GM23338 (cell line): ENCODE measurements around the gene PARP1. TPM values are rescaled to one million over a fixed set of nuclear protein-coding genes. Genes with fewer than 3 reads are reported as not detected.

Experiments
- ATAC-seq: fragments of 200-7000 bp; cut with Tn5 transposase; 3 replicates; pipeline ENCODE4 v1.9.1; 2020
- DNase-seq: peaks from one replicate; pipeline ENCODE4 v3.0.0-alpha.2; 2015; ENCODE audit warnings: low spot score
- H2AFZ ChIP-seq: fragments of 200-600 bp; sonication (generic); 2 replicates; pipeline ENCODE4 v1.8.0; 2016; ENCODE audit warnings: antibody characterized with exemption, mild to moderate bottlenecking, moderate library complexity
- H3F3A ChIP-seq: fragments of 200-600 bp; sonication (generic); replicated peaks from 2 replicates; pipeline ENCODE4 v1.8.0; 2017; ENCODE audit warnings: antibody characterized with exemption, mixed run types, low read depth
- H3K27ac ChIP-seq: fragments of 200-600 bp; sonication (generic); 2 replicates; pipeline ENCODE4 v1.6.1; 2016; ENCODE audit warnings: low read depth
- H3K27me3 ChIP-seq: fragments of 200-600 bp; sonication (generic); 2 replicates; pipeline ENCODE4 v1.8.0; 2016; ENCODE audit warnings: mild to moderate bottlenecking, mixed run types, moderate library complexity; ENCODE audit not compliant: insufficient read depth
- H3K36me3 ChIP-seq: fragments of 200-600 bp; sonication (generic); 2 replicates; pipeline ENCODE4 v1.8.0; 2016; ENCODE audit warnings: mild to moderate bottlenecking; ENCODE audit not compliant: insufficient read depth
- H3K4me1 ChIP-seq: fragments of 200-600 bp; sonication (generic); 2 replicates; pipeline ENCODE4 v1.8.0; 2016; ENCODE audit warnings: mild to moderate bottlenecking, moderate library complexity; ENCODE audit not compliant: insufficient read depth
- H3K4me2 ChIP-seq: fragments of 200-600 bp; sonication (generic); 2 replicates; pipeline ENCODE4 v1.7.1; 2017; ENCODE audit warnings: mixed run types
- H3K4me3 ChIP-seq: fragments of 200-600 bp; sonication (generic); 2 replicates; pipeline ENCODE4 v1.6.1; 2016; ENCODE audit warnings: mixed run types
- H3K79me2 ChIP-seq: fragments of 200-600 bp; sonication (generic); replicated peaks from 2 replicates; pipeline ENCODE4 v1.8.0; 2017; ENCODE audit warnings: mild to moderate bottlenecking; ENCODE audit not compliant: insufficient read depth
- H3K9me2 ChIP-seq: fragments of 200-600 bp; sonication (generic); 2 replicates; pipeline ENCODE4 v1.8.0; 2017; ENCODE audit not compliant: insufficient read depth
- H4K20me1 ChIP-seq: fragments of 200-600 bp; sonication (generic); replicated peaks from 2 replicates; pipeline ENCODE4 v1.8.0; 2017; ENCODE audit warnings: mild to moderate bottlenecking; ENCODE audit not compliant: insufficient read depth
- H3K27ac Mint-ChIP-seq: 2 replicates; pipeline ENCODE4 v1.8.0; 2020; ENCODE audit warnings: inconsistent platforms, mild to moderate bottlenecking, moderate library complexity, mixed read lengths
- H3K27me3 Mint-ChIP-seq: 3 replicates; pipeline ENCODE4 v1.8.0; 2022; ENCODE audit warnings: low read depth, mild to moderate bottlenecking, moderate library complexity, mixed read lengths, inconsistent platforms; ENCODE audit not compliant: insufficient read depth, poor library complexity
- H3K36me3 Mint-ChIP-seq: 3 replicates; pipeline ENCODE4 v1.8.0; 2021; ENCODE audit warnings: low read depth, mild to moderate bottlenecking, inconsistent platforms, moderate library complexity, mixed read lengths
- H3K4me1 Mint-ChIP-seq: 3 replicates; pipeline ENCODE4 v1.8.0; 2020; ENCODE audit warnings: mild to moderate bottlenecking, inconsistent platforms, mixed read lengths
- H3K4me3 Mint-ChIP-seq: 3 replicates; pipeline ENCODE4 v1.8.0; 2021; ENCODE audit warnings: moderate library complexity, mild to moderate bottlenecking, inconsistent platforms, mixed read lengths
- H3K9me3 Mint-ChIP-seq: 3 replicates; pipeline ENCODE4 v1.8.0; 2020; ENCODE audit warnings: moderate library complexity, mild to moderate bottlenecking, inconsistent platforms, mixed read lengths
- CREB1 ChIP-seq: fragments of 250-450 bp; sonication (Bioruptor Pico); IDR thresholded peaks from 2 replicates; pipeline ENCODE4 v1.5.0; 2020; ENCODE audit warnings: low read depth, mild to moderate bottlenecking, moderate library complexity
- EZH2 ChIP-seq: fragments of 200-600 bp; sonication (generic); IDR thresholded peaks from one replicate; pipeline ENCODE4 v1.8.0; 2017; ENCODE audit warnings: antibody characterized with exemption, mild to moderate bottlenecking, low read depth; ENCODE audit not compliant: unreplicated experiment
- EZH2phosphoT487 ChIP-seq: fragments of 200-600 bp; sonication (generic); IDR thresholded peaks from one replicate; pipeline ENCODE4 v1.8.1; 2018; ENCODE audit warnings: antibody characterized with exemption; ENCODE audit not compliant: unreplicated experiment
- JUNB ChIP-seq: IDR thresholded peaks from one replicate; pipeline ENCODE4 v1.6.1; 2016; ENCODE audit warnings: antibody characterized with exemption; ENCODE audit not compliant: unreplicated experiment
- NANOG ChIP-seq: IDR thresholded peaks from 2 replicates; pipeline ENCODE4 v1.6.1; 2016; ENCODE audit warnings: antibody characterized with exemption, borderline replicate concordance
- REST ChIP-seq: IDR thresholded peaks from one replicate; pipeline ENCODE4 v1.6.1; 2018; ENCODE audit warnings: antibody characterized with exemption; ENCODE audit not compliant: unreplicated experiment
- ZNF114 ChIP-seq: fragments of 250-450 bp; sonication (Bioruptor Pico); IDR thresholded peaks from 2 replicates; pipeline ENCODE4 v1.5.0; 2020; ENCODE audit warnings: mild to moderate bottlenecking, moderate library complexity
- ZNF462 ChIP-seq: fragments of 250-450 bp; sonication (Bioruptor Pico); IDR thresholded peaks from 2 replicates; pipeline ENCODE4 v1.5.0; 2020; ENCODE audit warnings: mild to moderate bottlenecking, moderate library complexity
- polyA plus RNA-seq: library from polyadenylated mRNA; unstranded; fragments of >200 nt; fragmentation: Nextera tagmentation; extraction: Ambion mirVana; gene quantifications from 2 replicates; pipeline ENCODE4 v1.2.1, GENCODE V29; 2016
- total RNA-seq: library from RNA; depleted of rRNA; stranded (reverse); fragments of >200 nt; shearing (Covaris generic); gene quantifications from 2 replicates; pipeline ENCODE4 v1.2.3, GENCODE V29; 2014

PARP1 gene
- total and polyA plus RNA-seq, 2 experiments from 2014 or later = 877 to 1,082 TPM

DNA sequence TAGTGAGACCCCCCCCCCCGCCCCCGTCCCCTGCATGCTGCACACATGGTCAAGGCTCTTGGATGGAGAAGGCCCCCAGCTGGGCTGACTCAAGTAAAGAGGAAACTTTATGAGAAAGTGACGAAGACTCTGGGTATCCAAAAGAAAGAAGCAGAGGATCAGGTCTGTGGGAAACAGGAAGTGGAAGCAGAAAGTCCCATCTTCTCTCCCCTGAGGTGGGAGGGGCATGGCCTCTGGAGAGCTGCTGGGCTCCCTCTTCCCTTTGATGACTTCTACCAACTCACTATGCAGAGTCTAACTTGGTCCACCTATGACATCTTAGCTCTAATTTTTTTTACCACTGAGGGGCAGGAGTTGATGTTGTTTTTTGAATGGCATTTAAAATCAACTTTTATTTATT is 56.2 kb downstream of the PARP1 start:
- H3K27me3 Mint-ChIP-seq = peaks cover 2% of the 10 kb centered on the region
- Histone ChIP-seq H2AFZ (no peak overlapping the region), H3K36me3 (no peaks in the 10 kb centered on the region), H3K27me3 (no peaks in the 10 kb centered on the region), H3K27ac (no peak overlapping the region), H3K4me1 (no peaks in the 10 kb centered on the region; the same call in 1 of the 2 replicates), H3F3A (no peaks in the 10 kb centered on the region; the same call in 1 of the 2 replicates), H3K79me2 (no peaks in the 10 kb centered on the region), H3K4me3 (no peak overlapping the region), H3K9me2 (0 out of 2 replicates have a peak, but pooled peaks cover 5% of the 10 kb centered on the region), H3K4me2 (no peak overlapping the region), H4K20me1 (no peaks in the 10 kb centered on the region; the same call in 1 of the 2 replicates)
- H3K36me3 Mint-ChIP-seq = peaks cover 9% of the 10 kb centered on the region; the same call in 1 of the 3 replicates
- TF ChIP-seq REST = no peak
- no peak for TF ChIP-seq EZH2phosphoT487
- no peak for TF ChIP-seq ZNF114
- TF ChIP-seq EZH2 = no peak
- TF ChIP-seq ZNF462 (CRISPR knock-in tag) = no peak
- TF ChIP-seq CREB1 (CRISPR knock-in tag) = no peak
- TF ChIP-seq NANOG = no peak
- no peak for TF ChIP-seq JUNB
- H3K4me1 Mint-ChIP-seq = peaks cover 11% of the 10 kb centered on the region
- H3K9me3 Mint-ChIP-seq = no peaks in the 10 kb centered on the region
- peak; percentile 60 for DNase-seq
- H3K27ac Mint-ChIP-seq = no peak overlapping the region
- H3K4me3 Mint-ChIP-seq = no peak overlapping the region
- ATAC-seq = peak; percentile 15
